ENCODE measurements around the gene ANKS1B. TPM values are rescaled to one million over a fixed set of nuclear protein-coding genes. Genes with fewer than 3 reads are reported as not detected.
A peak's percentile ranks its signal among the peaks of the same experiment; 100 is the strongest.

Gene ANKS1B
- total and polyA plus RNA-seq, 10 of the 15 experiments (the other 5 are each of a cell fraction or from before 2014, with no cell fraction given) = 0.16 to 1.3 (median 0.82) TPM; not detected in 7

- Histone ChIP-seq H3K4me2 (ENCODE audit: control insufficient read depth, insufficient read depth) (peak overlapping the region; percentile 39), H3K27ac (ENCODE audit: control insufficient read depth, insufficient read depth) (no peak overlapping the region; the same call in 1 of the 2 replicates), H3K9me3 (replicated peaks; ENCODE audit: control insufficient read depth, insufficient read depth, low read length) (no peaks in the 10 kb centered on the region), H3K27me3 (replicated peaks in 1 of 2; ENCODE audit: control insufficient read depth in 2 of 2, insufficient read depth in 2 of 2, low read length in 1 of 2) (no peaks in the 10 kb centered on the region), H4K20me1 (ENCODE audit: control insufficient read depth, insufficient read depth) (no peaks in the 10 kb centered on the region), H3K9ac (ENCODE audit: control insufficient read depth, insufficient read depth, low read length) (no peak overlapping the region), H3K4me1 (ENCODE audit: control insufficient read depth, insufficient read depth, low read length) (peaks cover 3% of the 10 kb centered on the region), H3K79me2 (ENCODE audit: control insufficient read depth, insufficient read depth, low read length) (no peaks in the 10 kb centered on the region), H3K4me3 (no peak overlapping the region), H3K36me3 (ENCODE audit: control insufficient read depth in 2 of 2, insufficient read depth in 2 of 2, low read length in 1 of 2) (no peaks in the 10 kb centered on the region), H2AFZ (ENCODE audit: control insufficient read depth, low read depth, low read length) (peak overlapping the region; percentile 40)
- FAIRE-seq (peak; percentile 78), DNase-seq (ENCODE audit: low read depth, low spot score) (no peak), ATAC-seq (peak; percentile 70)
- ChIA-PET SMC1A (ENCODE audit: uncharacterized antibody, unreplicated experiment) (interaction anchor here (0.7 to 1.1 kb wide), 3 partner anchors 10 to 141 kb away, joined by 3 read pairs; no protein-coding TSS in a partner anchor), RAD21 (ENCODE audit: unreplicated experiment) (no interaction called here), POLR2A (no interaction called here), CTCF (interaction anchor here (0.6 to 1.2 kb wide), 3 partner anchors 17 to 700 kb away, joined by 3 to 4 read pairs (median 3); no protein-coding TSS in a partner anchor)
- intact Hi-C loops (cut with micrococcal nuclease; ENCODE audit: unreplicated experiment) = loop anchor here (5.0 kb wide), 1 partner anchor 62 kb away; no protein-coding TSS in a partner anchor
- 0% methylated on average over 2 of the region's 2 CpGs for WGBS (ENCODE audit: insufficient coverage, insufficient replicate concordance, low lambda C conversion rate, missing lambda C conversion rate)
- BruUV-seq (replicated peaks) = no TSS peak
- in situ Hi-C loops (cut with MboI) = no loop called here
- TF ChIP-seq MYB (IDR thresholded peaks at IDR 0.05; ENCODE audit: borderline replicate concordance, low read depth, low read length) (no peak), TCF3 (IDR thresholded peaks at IDR 0.05; ENCODE audit: borderline replicate concordance, insufficient read depth, low read depth, low read length) (no peak), ZZZ3 (IDR thresholded peaks at IDR 0.05; ENCODE audit: control insufficient read depth, insufficient read length, low read depth) (no peak), IRF5 (IDR thresholded peaks at IDR 0.05; ENCODE audit: borderline replicate concordance) (no peak), PML (IDR thresholded peaks at IDR 0.05; ENCODE audit: low read length) (no peak), CHD1 (IDR thresholded peaks at IDR 0.05; ENCODE audit: low read depth, low read length) (no peak), SRF (IDR thresholded peaks at IDR 0.05; ENCODE audit: low read depth in 2 of 2, low read length in 2 of 2) (no peak), NFIC (IDR thresholded peaks at IDR 0.05; ENCODE audit: low read depth, low read length) (peak; percentile 35; the same call in 1 of the 2 replicates), RUNX3 (IDR thresholded peaks at IDR 0.05; ENCODE audit: low read length) (peak; percentile 83), MEF2B (IDR thresholded peaks at IDR 0.05; ENCODE audit: partially characterized antibody, poor library complexity, severe bottlenecking) (no peak), EGR1 (IDR thresholded peaks at IDR 0.05; ENCODE audit: borderline replicate concordance in 1 of 2, low read depth in 2 of 2, low read length in 2 of 2) (no peak), NFXL1 (IDR thresholded peaks at IDR 0.05; ENCODE audit: borderline replicate concordance) (no peak)
- TF ChIP-seq, protein P1, sequence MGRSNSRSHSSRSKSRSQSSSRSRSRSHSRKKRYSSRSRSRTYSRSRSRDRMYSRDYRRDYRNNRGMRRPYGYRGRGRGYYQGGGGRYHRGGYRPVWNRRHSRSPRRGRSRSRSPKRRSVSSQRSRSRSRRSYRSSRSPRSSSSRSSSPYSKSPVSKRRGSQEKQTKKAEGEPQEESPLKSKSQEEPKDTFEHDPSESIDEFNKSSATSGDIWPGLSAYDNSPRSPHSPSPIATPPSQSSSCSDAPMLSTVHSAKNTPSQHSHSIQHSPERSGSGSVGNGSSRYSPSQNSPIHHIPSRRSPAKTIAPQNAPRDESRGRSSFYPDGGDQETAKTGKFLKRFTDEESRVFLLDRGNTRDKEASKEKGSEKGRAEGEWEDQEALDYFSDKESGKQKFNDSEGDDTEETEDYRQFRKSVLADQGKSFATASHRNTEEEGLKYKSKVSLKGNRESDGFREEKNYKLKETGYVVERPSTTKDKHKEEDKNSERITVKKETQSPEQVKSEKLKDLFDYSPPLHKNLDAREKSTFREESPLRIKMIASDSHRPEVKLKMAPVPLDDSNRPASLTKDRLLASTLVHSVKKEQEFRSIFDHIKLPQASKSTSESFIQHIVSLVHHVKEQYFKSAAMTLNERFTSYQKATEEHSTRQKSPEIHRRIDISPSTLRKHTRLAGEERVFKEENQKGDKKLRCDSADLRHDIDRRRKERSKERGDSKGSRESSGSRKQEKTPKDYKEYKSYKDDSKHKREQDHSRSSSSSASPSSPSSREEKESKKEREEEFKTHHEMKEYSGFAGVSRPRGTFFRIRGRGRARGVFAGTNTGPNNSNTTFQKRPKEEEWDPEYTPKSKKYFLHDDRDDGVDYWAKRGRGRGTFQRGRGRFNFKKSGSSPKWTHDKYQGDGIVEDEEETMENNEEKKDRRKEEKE (IDR thresholded peaks at IDR 0.05) = no peak
- TF ChIP-seq, protein P2, sequence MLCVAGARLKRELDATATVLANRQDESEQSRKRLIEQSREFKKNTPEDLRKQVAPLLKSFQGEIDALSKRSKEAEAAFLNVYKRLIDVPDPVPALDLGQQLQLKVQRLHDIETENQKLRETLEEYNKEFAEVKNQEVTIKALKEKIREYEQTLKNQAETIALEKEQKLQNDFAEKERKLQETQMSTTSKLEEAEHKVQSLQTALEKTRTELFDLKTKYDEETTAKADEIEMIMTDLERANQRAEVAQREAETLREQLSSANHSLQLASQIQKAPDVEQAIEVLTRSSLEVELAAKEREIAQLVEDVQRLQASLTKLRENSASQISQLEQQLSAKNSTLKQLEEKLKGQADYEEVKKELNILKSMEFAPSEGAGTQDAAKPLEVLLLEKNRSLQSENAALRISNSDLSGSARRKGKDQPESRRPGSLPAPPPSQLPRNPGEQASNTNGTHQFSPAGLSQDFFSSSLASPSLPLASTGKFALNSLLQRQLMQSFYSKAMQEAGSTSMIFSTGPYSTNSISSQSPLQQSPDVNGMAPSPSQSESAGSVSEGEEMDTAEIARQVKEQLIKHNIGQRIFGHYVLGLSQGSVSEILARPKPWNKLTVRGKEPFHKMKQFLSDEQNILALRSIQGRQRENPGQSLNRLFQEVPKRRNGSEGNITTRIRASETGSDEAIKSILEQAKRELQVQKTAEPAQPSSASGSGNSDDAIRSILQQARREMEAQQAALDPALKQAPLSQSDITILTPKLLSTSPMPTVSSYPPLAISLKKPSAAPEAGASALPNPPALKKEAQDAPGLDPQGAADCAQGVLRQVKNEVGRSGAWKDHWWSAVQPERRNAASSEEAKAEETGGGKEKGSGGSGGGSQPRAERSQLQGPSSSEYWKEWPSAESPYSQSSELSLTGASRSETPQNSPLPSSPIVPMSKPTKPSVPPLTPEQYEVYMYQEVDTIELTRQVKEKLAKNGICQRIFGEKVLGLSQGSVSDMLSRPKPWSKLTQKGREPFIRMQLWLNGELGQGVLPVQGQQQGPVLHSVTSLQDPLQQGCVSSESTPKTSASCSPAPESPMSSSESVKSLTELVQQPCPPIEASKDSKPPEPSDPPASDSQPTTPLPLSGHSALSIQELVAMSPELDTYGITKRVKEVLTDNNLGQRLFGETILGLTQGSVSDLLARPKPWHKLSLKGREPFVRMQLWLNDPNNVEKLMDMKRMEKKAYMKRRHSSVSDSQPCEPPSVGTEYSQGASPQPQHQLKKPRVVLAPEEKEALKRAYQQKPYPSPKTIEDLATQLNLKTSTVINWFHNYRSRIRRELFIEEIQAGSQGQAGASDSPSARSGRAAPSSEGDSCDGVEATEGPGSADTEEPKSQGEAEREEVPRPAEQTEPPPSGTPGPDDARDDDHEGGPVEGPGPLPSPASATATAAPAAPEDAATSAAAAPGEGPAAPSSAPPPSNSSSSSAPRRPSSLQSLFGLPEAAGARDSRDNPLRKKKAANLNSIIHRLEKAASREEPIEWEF (IDR thresholded peaks at IDR 0.05; ENCODE audit: insufficient replicate concordance, low read depth, low read length) = no peak
Measured at GRCh38 chr12:99453836-99454538, 530.7 kb downstream of the ANKS1B start.
